Lung (tissue), 12 donors: ENCODE measurements around the gene RPL7A. TPM values are rescaled to one million over a fixed set of nuclear protein-coding genes. Genes with fewer than 3 reads are reported as not detected.

Experiments used
- ATAC-seq: fragments of 200-7000 bp; cut with Tn5 transposase; one replicate; pipeline ENCODE4 v1.9.1; 2020; ENCODE audit warnings: moderate number of reproducible peaks; ENCODE audit not compliant: insufficient read depth, low FRiP score
- DNase-seq, 3 donors: peaks; one replicate each; pipeline ENCODE4 v3.0.0-alpha.2; 2013 to 2017
- H3K27ac ChIP-seq, 2 donors: one replicate each; pipeline ENCODE4 v1.5.1; 2013; ENCODE audit warnings: mild to moderate bottlenecking in 2 of 2, moderate library complexity in 2 of 2, control low read depth in 1 of 2, inconsistent platforms in 1 of 2, low read depth in 1 of 2, low read length in 1 of 2
- H3K27me3 ChIP-seq, 3 donors: one replicate each; pipeline ENCODE4 v1.5.1; 2013; ENCODE audit warnings: low read length in 2 of 3; ENCODE audit not compliant: control insufficient read depth in 3 of 3, insufficient read depth in 3 of 3
- H3K36me3 ChIP-seq, 4 donors: one replicate each; pipeline ENCODE4 v1.5.1; 2013; ENCODE audit warnings: low read length in 4 of 4, mild to moderate bottlenecking in 1 of 4, moderate library complexity in 1 of 4; ENCODE audit not compliant: control insufficient read depth in 4 of 4, insufficient read depth in 4 of 4
- H3K4me1 ChIP-seq, 5 donors: one replicate each; pipeline ENCODE4 v1.5.1; 2013; ENCODE audit warnings: low read length in 5 of 5, mild to moderate bottlenecking in 2 of 5, moderate library complexity in 1 of 5; ENCODE audit not compliant: control insufficient read depth in 5 of 5, insufficient read depth in 5 of 5
- H3K4me3 ChIP-seq: one replicate; pipeline ENCODE4 v1.5.1; 2013; ENCODE audit warnings: mild to moderate bottlenecking, control low read depth, moderate library complexity
- H3K9ac ChIP-seq, 2 donors: one replicate each; pipeline ENCODE4 v1.5.1; 2013; ENCODE audit warnings: low read length in 2 of 2, control low read depth in 1 of 2; ENCODE audit not compliant: insufficient read depth in 1 of 2
- H3K9me3 ChIP-seq, 4 donors: one replicate each; pipeline ENCODE4 v1.5.1; 2013; ENCODE audit warnings: low read length in 3 of 4, mild to moderate bottlenecking in 1 of 4, moderate library complexity in 1 of 4; ENCODE audit not compliant: control insufficient read depth in 4 of 4, insufficient read depth in 3 of 4
- WGBS, 2 donors: extraction: QIAGEN DNeasy Blood & Tissue Kit; methylation state at CpG; one replicate each; pipeline ENCODE4 v1.1.7; 2013; 5-methylcytosine and 5-hydroxymethylcytosine counted together
- polyA plus RNA-seq, 2 donors: library from polyadenylated mRNA; stranded (reverse); fragments of 200-250 nt; gene quantifications; one replicate each; pipeline ENCODE4 v1.2.1, GENCODE V29; 2013
- total RNA-seq, 2 donors: library from RNA; depleted of rRNA in 1 of 2; stranded (reverse); fragments of >200 nt in 1 of 2; gene quantifications; one replicate each; pipeline ENCODE4 v1.2.1, GENCODE V29; 2014 to 2021
- TF ChIP-seq, protein P1 (sequence below): IDR thresholded peaks from 2 replicates; pipeline ENCODE4 v1.5.1; 2012; ENCODE audit warnings: mild to moderate bottlenecking; ENCODE audit errors: control extremely low read depth, extremely low read depth
- donor health status: control.
- donor health status: control.
- donor health status: Bipolar disorder and iron deficiency.
- donor health status: healthy.
- donor health status: DM: yes; HTN: yes; CAD: no.

Gene RPL7A
- total and polyA plus RNA-seq, 4 donors, result 1,412 to 3,573 (median 2,118) TPM

DNA sequence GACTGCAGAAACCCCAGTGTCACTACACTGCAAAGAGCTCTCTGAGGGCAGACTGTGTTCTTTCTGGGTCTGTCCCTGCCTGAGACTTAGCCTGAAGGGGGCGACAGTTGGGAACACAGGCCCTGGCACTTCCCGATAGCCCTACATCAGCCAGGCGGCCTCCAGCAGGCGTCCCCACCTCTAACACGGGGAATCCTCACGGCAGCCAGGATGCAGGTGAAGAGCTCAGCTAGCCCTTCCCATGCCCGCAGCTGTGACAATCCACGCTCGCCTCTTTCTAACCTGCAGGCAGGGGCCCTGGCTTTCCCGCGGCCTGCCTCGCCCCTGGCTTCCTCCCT, 6.0 kb upstream of the RPL7A start:
- 68 to 82% methylated on average over 12 of the region's 12 CpGs for WGBS, 2 donors
- no peak overlapping the region for H3K4me3 ChIP-seq
- no peak overlapping the region for H3K9ac ChIP-seq
- H3K27me3 ChIP-seq, result no peaks in the 10 kb centered on the region
- TF ChIP-seq, protein P1, sequence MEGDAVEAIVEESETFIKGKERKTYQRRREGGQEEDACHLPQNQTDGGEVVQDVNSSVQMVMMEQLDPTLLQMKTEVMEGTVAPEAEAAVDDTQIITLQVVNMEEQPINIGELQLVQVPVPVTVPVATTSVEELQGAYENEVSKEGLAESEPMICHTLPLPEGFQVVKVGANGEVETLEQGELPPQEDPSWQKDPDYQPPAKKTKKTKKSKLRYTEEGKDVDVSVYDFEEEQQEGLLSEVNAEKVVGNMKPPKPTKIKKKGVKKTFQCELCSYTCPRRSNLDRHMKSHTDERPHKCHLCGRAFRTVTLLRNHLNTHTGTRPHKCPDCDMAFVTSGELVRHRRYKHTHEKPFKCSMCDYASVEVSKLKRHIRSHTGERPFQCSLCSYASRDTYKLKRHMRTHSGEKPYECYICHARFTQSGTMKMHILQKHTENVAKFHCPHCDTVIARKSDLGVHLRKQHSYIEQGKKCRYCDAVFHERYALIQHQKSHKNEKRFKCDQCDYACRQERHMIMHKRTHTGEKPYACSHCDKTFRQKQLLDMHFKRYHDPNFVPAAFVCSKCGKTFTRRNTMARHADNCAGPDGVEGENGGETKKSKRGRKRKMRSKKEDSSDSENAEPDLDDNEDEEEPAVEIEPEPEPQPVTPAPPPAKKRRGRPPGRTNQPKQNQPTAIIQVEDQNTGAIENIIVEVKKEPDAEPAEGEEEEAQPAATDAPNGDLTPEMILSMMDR, result no peak
- DNase-seq (no peak), ATAC-seq (no peak)
- no peak overlapping the region for H3K27ac ChIP-seq
- peaks cover 0 to 12% (median 6%) of the 10 kb centered on the region in 5 donors for H3K4me1 ChIP-seq
- H3K36me3 ChIP-seq, result peaks cover 0 to 56% (median 37%) of the 10 kb centered on the region in 4 donors
- H3K9me3 ChIP-seq, result no peaks in the 10 kb centered on the region

DNA sequence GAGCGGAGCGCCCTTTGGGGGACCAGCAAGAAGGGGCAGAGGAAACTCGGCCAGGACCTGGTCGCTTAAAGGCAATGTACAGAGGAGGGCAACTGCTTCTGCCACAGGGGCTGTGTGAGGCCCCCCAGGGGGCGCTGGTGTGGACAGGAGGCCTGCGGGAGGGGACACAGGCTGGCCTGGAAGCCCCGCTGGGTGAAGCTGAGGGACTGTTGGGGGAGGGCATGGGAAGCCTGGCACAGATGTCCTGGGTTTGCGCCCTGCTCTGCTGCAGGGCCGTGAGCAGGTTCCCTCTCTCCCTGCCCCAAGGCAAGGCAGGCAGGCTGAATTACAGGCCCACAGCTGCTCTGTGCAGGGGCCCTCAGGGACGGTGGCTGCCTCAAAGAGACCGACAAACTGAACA, 5.4 kb upstream of the RPL7A start:
- peaks cover 0 to 56% (median 37%) of the 10 kb centered on the region in 4 donors for H3K36me3 ChIP-seq
- no peak overlapping the region for H3K4me3 ChIP-seq
- no peaks in the 10 kb centered on the region for H3K9me3 ChIP-seq
- no peak overlapping the region for H3K27ac ChIP-seq
- no peak overlapping the region for H3K9ac ChIP-seq
- ATAC-seq (no peak), DNase-seq (no peak)
- TF ChIP-seq, protein P1, result no peak
- no peaks in the 10 kb centered on the region for H3K27me3 ChIP-seq
- peaks cover 0 to 12% (median 6%) of the 10 kb centered on the region in 5 donors for H3K4me1 ChIP-seq
- WGBS, 2 donors, result 80 to 85% methylated on average over 9 to 11 of the region's 11 CpGs

- DNase-seq (no peak), ATAC-seq (no peak)
- Histone ChIP-seq H3K27me3 (no peaks in the 10 kb centered on the region), H3K4me3 (no peak overlapping the region), H3K9me3 (no peaks in the 10 kb centered on the region), H3K36me3 (peaks cover 0 to 57% (median 41%) of the 10 kb centered on the region in 4 donors), H3K27ac (no peak overlapping the region), H3K4me1 (peaks cover 0 to 17% (median 7%) of the 10 kb centered on the region in 5 donors), H3K9ac (no peak overlapping the region)
- WGBS, 2 donors, result 95 to 97% methylated on average over 19 of the region's 19 CpGs
- TF ChIP-seq, protein P1, result no peak
Observed at GRCh38 chr9:133344071-133344470, 3.9 kb upstream of the RPL7A start.

GRCh38 chr9:133344979-133345378, 3.0 kb upstream of the RPL7A start:
- Histone ChIP-seq H3K27ac (no peak overlapping the region), H3K9me3 (no peaks in the 10 kb centered on the region), H3K27me3 (no peaks in the 10 kb centered on the region), H3K36me3 (peaks cover 1 to 60% (median 47%) of the 10 kb centered on the region in 4 donors), H3K4me3 (no peak overlapping the region), H3K9ac (no peak overlapping the region), H3K4me1 (peaks cover 0 to 23% (median 12%) of the 10 kb centered on the region in 5 donors)
- no peak for ATAC-seq
- whole genome bisulfite sequencing, 2 donors, result 95 to 99% methylated on average over 12 of the region's 12 CpGs
- DNase-seq, result no peak
- TF ChIP-seq, protein P1, result no peak
